HUDEP-2 (cell line): ENCODE results near the gene SETD1A.

Experiments
- DNase-seq, 76 experiments: peaks; one replicate each; lab custom pipeline; 2025; ENCODE audit not compliant: unreplicated experiment in 76 of 76; lab: John Stamatoyannopoulos, UW

Gene SETD1A

GRCh38 chr16:30951750-30952149, 5.8 kb upstream of the SETD1A start:
- DNase-seq = peak in 1 of 76 experiments; percentile 9

DNA sequence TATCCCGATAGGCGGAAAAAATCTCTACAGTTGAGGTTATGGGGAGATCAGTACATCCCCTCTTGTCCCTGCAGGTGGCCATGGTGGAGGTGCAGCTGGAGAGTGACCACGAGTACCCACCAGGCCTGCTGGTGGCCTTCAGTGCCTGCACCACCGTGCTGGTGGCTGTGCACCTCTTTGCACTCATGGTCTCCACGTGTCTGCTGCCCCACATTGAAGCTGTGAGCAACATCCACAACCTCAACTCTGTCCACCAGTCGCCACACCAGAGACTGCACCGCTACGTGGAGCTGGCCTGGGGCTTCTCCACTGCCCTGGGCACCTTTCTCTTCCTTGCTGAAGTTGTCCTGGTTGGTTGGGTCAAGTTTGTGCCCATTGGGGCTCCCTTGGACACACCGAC, 4.4 kb upstream of the SETD1A start:
- DNase-seq = no peak

DNA sequence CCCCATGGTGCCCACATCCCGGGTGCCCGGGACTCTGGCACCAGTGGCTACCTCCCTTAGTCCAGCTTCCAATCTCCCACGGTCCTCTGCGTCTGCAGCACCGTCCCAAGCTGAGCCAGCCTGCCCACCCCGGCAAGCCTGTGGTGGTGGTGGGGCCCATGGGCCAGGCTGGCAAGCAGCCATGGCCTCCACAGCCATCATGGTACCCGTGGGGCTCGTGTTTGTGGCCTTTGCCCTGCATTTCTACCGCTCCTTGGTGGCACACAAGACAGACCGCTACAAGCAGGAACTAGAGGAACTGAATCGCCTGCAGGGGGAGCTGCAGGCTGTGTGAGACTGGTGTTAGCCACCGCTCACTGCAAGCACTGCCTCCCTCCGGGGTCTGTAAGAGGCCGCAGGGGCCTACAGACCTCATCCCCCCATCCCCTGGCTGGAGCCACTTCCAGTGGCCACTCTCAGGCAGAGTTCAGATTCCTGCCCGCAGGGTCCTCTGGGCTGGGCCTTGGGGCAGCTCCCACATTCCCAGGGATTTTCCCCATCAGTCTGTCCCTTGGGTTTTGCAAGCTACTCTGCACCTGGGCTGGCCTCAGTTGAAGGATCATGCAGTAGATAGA, 3.9 kb upstream of the SETD1A start:
- peak in 63 of 76 experiments; percentile 15 to 78 (median 54) for DNase-seq

GRCh38 chr16:30954993-30955392, 2.6 kb upstream of the SETD1A start:
- DNase-seq = no peak

- DNase-seq = peak in 66 of 76 experiments; percentile 32 to 94 (median 76)
These were observed 726 bp upstream of the SETD1A start for GRCh38 chr16:30956601-30957455.

DNA sequence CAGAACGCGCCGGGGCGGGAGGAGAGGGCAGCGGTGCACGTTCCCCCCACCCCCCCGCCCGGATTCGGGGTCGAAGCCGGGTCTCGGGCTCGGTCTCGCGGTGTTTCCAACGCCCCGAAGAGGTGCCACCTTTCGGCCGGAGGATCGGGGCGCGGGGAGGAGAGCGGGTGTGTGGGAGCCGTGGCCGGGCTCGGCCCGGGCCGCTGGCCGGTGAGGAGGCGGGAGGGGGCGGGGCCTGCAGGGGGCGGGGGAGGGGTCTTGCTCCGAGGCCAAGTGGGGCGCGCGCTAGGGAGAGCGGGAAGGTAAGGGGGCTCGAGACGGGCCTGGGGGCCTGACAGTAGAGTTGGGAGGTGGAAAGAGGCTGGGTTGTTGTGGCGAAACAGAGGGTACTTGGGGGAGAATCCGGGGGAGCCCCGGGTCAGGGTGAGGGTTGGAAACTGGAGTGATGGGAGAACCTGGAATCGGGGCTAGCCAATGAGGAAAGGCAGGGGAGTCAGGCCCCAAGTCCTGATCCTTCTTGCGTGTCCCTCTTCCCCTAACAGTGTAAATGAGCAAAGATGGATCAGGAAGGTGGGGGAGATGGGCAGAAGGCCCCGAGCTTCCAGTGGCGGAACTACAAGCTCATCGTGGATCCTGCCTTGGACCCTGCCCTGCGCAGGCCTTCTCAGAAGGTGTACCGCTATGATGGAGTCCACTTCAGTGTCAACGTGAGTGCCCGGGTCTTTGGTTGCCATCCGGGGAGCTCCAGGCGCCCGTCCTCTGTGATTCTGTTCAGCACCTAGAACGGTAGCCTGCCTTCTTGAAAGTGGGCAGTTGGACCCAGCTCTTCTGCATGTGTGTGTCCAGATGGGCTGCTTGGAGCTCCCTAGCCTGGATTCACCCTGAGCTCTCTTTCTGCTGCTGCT, 873 bp downstream of the SETD1A start:
- DNase-seq = peak in 34 of 76 experiments; percentile 9 to 69 (median 42)

DNA sequence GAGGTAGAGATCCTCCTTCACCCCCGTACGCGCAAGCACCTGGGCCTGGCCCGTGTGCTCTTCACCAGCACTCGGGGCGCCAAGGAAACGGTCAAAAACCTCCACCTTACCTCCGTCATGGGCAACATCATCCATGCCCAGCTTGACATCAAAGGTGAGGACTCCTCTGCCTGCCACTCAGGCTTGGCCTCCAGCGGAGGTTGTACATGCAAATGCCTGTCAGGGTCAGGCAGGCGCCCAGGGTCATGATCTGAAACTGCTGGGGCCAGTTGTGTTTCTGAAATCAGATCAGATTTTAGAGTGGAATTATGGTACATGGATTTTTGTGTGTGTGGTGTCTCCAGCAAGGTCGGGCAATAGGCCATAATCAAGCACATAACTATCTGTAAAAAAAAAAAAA, 3.8 kb downstream of the SETD1A start:
- DNase-seq = no peak

DNA sequence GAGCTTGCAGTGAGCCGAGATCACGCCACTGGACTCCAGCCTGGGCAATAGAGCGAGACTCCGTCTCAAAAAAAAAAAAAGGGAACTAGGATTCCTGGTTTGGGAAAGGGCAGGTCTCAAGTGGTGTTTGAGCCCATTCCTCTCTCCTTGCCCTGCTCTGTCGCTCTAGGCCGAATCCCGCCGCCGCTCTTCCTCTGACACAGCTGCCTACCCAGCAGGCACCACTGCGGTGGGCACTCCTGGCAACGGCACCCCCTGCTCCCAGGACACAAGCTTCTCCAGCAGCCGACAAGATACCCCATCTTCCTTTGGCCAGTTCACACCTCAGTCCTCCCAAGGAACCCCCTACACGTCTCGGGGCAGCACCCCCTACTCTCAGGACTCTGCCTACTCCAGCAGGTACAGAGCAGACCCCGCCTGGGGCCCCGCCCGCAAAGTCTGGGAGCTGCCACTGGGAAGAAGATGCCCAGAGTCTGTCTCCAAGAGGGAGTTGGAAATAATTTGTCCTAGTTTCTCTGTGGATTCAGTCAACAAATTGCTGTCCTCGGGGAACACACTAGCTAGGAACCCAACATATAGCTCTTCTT, 6.5 kb downstream of the SETD1A start:
- no peak for DNase-seq

GRCh38 chr16:30964574-30965226, 7.1 kb downstream of the SETD1A start:
- DNase-seq = no peak

DNA sequence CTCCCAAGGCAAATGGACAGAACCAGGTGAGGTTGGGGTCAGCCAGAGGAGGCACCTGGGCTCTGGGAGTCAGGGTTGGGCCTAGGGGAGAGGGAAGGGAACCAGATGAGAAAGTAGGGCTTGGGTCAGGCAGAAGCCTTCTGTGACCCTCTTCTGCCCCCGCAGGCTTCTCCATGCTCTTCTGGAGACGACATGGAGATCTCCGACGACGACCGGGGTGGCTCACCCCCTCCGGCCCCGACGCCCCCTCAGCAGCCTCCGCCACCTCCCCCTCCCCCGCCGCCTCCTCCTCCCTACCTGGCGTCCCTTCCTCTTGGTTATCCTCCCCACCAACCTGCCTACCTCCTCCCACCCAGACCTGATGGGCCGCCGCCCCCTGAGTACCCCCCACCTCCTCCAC, 7.9 kb downstream of the SETD1A start:
- DNase-seq = no peak

DNA sequence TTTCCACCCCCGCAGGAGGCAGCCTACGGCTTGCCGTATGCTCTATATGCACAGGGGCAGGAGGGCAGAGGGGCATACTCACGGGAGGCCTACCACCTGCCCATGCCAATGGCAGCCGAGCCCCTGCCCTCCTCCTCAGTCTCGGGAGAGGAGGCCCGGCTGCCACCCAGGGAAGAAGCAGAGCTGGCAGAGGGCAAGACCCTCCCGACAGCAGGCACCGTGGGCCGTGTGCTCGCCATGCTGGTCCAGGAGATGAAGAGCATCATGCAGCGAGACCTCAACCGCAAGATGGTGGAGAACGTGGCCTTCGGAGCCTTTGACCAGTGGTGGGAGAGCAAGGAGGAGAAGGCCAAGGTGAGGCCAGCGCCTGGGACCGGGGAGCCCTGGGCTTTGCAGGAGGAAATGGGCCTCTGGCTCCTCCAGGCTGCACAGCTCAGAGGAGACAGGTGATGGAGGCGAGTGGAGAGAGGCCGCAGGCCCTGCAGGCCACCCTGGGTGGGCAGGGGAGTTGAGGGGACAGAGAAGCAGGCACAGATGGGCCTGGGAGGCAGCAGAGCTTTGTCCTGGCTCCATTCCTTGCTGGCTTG, 8.6 kb downstream of the SETD1A start:
- no peak for DNase-seq

DNA sequence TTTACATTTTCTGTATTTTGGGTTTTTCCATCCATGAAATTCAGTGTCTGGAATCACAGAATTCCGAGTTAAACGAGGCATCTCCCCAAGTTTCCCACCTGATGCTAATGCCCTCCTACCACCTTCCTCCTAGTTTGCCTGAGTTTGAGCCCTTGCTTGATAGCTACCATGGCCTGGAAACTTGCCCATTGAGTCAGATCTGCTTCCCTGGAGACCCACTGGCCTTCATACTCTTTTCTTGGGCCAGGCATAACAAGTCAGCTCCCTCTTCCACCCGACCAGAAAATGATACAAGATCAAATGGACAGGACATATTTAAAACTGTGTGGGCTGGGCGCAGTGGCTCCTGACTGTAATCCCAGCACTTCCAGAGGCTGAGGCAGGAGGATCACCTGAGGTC, 10.2 kb downstream of the SETD1A start:
- no peak for DNase-seq

- no peak for DNase-seq
These were observed 11.8 kb downstream of the SETD1A start for GRCh38 chr16:30969246-30969842.

DNA sequence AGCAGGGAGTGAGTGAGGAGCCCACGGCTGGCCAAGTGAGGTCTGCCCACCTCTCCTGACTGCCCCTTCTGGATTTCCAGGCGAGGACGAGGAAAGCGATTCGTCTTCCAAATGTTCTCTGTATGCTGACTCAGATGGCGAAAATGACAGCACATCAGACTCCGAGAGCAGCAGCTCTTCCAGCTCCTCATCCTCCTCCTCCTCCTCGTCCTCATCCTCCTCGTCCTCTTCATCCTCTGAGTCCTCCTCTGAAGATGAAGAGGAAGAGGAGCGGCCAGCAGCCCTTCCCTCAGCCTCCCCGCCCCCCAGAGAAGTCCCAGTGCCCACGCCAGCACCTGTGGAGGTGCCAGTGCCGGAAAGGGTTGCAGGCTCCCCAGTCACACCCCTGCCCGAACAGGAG, 13.7 kb downstream of the SETD1A start:
- no peak for DNase-seq

DNA sequence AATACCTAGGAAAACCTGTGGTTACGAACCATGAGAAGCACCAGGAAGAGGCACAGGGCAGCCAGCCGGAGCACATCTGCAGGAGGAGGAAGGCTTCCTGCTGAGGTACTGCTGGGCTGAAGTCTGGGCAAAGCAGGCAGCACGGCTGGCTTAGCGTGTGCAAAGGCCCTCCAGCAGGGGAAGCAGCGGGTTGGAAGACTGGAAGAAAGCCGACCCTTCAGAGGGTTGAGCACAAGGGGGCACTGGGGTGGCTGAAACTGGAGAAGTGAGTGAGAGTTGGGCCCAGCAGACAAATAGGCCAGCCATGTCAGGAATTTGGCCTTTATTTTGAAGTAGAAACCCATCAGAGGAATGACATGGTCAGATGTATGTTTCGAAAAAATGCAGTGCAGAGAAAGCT, 15.3 kb downstream of the SETD1A start:
- DNase-seq = peak in 17 of 76 experiments; percentile 6 to 34 (median 19)

GRCh38 chr16:30974348-30974747, 16.8 kb downstream of the SETD1A start:
- DNase-seq = peak in 62 of 76 experiments; percentile 9 to 79 (median 46)

DNA sequence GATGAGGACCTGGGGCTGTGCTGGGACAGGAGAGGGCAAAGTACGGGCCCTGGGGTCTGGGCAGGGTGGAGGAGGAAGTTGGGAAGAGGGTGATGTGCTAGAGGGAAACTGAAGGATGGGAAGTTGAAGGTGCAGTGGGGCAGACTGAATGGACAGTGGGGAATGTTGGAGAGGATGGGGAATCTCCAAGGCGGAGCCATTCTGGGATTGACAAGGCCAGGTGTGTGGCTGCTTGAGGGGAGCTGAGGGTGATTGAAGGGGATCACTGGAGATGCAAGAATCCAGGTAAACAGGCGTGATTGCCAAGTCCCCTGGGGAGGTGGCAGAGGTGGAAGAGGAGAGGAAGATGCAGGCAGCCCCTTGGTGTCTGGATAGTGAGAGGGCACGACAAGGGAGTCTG, 18.9 kb downstream of the SETD1A start:
- no peak for DNase-seq

GRCh38 chr16:30977502-30977901, 19.9 kb downstream of the SETD1A start:
- DNase-seq = peak in 8 of 76 experiments; percentile 8 to 18 (median 12)
